Measurements from ENCODE around the gene SLC12A7. TPM values are rescaled to one million over a fixed set of nuclear protein-coding genes. Genes with fewer than 3 reads are reported as not detected.
"Not testable (repeated sequence)": the region's sequence is repeated elsewhere in the genome, so short reads cannot be mapped to it uniquely, and the experiment has no call there.

The SLC12A7 gene
- polyA plus RNA-seq, 4 donors = 32.7 to 47.0 (median 33.7) TPM

DNA sequence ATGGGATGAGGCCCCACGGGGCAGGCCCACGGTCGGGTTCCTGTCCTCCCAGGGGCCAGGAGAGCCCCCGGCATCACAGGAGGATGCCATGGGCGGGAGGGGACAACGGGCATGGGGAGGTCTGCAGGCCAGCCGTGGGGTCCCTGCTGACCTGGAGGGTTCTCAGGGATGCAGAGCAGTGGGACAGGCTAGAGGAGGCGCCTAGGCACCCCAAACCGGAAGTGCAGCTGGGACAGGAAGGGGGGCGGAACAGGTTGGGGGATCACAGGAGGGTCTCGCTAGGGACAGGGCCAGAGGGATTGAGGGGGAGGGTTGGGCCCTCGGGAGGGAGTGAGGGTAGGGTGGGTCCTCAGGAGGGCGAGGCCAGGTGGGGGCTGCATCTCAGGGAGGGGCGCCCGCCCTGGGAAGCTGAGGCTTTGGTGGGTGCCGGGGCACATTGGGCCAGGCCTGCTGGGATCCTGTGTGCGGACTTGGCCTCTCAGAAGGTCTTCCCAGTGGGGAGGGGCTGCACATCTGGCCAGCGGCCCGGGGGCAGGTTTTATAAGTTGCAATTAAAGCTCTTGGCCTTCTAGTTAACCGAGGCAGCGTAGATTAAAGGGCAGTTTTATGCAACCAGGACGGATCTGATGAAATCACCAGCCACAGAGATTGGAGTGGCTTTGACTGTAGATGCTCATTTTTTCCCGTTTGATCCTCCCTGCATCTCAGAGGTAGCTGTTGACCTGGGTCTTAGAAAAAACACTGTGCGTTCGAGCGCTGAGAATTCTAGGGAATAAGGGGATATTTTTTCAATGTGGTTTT is 83.2 kb downstream of the SLC12A7 start:
- DNase-seq (ENCODE audit: low read depth in 4 of 4, low spot score in 3 of 4) = no peak

GRCh38 chr5:1027631-1028441 is 84.0 kb downstream of the SLC12A7 start:
- DNase-seq (ENCODE audit: low read depth in 4 of 4, low spot score in 3 of 4) = no peak

DNA sequence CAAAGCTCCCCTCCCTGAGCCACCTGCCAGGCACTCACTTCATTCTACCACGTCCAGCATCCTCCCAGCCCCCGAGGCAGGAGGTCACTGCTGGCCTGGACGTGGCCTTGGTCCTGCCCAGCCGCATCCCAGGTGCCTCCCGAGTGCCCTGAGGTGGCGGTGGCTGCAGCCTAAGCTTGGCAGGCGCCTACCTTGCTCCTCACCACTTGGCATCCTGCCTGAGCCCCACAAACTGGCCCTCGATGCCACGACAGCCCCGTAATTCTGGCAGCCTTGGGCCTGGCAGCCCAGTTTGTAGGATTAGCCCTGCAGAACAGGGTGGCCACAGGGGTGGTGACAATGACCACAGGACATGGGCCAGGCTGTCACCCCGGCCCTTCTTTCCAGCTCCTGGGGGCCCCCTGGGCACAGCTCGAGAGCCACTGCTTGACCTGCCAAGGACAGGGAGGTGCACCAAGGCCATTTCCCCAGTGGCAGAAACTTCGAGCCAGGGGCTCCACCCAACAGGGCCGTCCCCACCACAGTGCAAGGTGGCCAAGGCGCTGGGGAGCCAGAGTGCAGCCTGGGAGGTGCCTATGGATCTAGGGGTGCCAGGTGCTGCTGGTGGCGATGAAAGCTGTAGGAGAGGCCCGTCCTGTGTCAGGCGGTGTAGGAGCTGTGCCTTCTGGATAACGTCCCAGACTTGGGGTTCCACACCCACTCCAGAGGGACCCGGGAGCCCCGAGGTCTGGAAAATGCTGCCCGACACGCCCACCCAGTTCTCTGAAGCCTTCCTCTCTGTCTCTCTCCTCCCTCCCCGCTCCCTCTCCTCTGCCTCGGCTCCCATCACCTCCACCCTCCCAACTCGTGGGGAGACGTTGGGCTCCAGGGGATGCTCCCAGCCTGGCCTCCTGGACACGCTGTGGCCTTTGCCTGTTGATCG is 84.9 kb downstream of the SLC12A7 start:
- DNase-seq (ENCODE audit: low read depth in 4 of 4, low spot score in 3 of 4) = no peak

DNA sequence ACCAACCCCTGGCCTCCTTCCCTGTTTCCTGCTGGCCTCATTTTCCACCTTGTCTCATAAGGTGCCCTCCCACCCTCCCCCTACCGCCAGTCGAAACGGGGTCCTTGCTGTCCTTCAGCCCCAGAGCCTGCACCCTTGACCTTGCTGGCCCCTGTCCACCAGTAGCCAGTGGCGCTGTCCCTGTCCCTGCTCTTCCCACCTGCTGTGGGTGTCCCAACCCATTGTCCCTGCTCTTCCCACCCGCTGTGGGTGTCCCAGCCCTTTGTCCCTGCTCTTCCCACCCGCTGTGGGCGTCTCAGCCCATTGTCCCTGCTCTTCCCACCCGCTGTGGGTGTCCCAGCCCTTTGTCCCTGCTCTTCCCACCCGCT is 89.9 kb downstream of the SLC12A7 start:
- DNase-seq (ENCODE audit: low read depth in 4 of 4, low spot score in 3 of 4) = not testable (repeated sequence)

GRCh38 chr5:1021136-1021968 is 90.5 kb downstream of the SLC12A7 start:
- DNase-seq (ENCODE audit: low read depth in 4 of 4, low spot score in 3 of 4) = peak in 3 of 4 donors; percentile 37 to 73 (median 49)

DNA sequence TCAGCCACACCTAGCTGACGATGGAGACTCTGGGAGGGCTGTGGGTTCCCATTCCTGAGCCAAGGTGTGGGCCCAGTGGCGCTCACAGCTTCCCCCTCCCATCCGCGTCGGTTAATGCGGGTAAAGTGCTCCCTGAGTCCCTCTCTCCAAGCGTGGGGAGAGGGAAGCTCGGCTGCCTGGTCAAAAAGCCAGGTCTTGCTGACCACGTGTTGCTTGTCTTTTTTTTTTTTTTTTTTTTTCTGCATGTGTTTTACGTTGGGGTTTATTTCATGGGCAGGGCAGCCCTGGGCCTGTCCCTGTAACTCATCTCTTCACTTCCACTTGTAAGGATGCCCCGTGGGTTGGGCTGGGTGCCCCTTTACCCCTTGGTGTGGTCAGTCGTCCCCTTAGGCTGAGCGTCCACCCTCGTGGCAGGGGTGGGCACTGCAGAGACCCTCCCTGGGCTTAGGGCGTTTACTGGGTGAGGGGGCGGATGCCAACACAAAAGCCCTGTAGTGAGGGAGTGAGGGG is 91.4 kb downstream of the SLC12A7 start:
- DNase-seq (ENCODE audit: low read depth in 4 of 4, low spot score in 3 of 4) = no peak

GRCh38 chr5:1019001-1019905 is 92.6 kb downstream of the SLC12A7 start:
- DNase-seq (ENCODE audit: low read depth in 4 of 4, low spot score in 3 of 4) = no peak

- DNase-seq (ENCODE audit: low read depth in 4 of 4, low spot score in 3 of 4) = no peak
These were observed 93.3 kb downstream of the SLC12A7 start for GRCh38 chr5:1018596-1018995.

DNA sequence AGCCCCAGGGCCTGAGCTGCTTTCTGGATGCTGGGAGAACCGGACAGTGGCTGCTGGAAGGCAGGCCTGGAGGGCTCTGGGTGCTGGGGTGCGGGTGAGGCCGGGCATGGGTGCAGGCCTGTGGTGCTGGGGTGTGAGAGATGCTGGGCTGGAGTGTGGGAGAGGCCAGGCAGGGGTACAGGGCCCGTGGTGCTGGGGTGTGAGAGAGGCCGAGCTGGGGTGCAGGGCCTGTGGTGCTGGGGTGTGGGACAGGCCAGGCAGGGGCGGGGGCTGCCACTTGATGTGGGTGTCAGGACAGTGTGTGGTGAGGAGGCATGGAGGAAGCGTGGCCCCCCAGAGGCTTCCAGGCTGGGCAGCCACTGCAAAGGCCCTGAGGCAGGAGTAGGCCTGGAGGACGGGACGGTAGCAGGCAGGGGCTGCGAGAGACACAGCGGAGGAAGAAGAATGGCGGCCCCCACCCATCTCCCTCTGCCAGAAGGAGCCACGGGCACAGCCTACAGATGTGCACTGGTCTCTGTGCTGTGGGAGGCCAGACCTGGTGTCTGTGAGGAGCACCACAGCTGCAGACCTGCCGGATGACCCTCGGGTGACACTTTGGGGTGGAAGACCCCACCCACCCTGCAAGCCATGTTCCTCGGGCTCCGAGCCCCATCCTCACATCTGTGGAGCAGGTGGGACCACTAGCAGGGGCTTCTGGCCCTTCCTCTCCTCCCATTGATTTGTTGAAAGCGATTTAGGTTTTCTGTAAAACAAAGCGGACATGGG is 94.0 kb downstream of the SLC12A7 start:
- no peak for DNase-seq (ENCODE audit: low read depth in 4 of 4, low spot score in 3 of 4)

DNA sequence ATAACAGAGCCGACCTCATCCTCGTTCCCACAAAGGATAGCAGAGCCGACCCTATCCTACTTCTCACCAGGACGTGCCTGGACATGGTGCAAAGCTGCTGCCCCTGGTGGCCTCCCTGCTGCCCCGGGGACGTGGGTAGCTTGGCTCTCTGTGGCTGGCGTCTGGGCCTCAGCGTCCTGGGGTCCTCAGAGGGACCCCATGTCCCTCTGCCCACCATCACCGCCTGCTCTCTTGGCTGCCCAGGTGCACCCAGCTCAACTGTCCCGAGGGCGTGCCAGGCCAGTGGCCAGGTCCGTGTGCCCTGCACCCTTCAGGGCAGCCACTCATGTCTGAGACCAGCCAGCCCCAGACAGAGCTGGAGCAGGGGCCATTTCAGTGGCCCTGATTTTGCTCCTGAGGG is 94.8 kb downstream of the SLC12A7 start:
- no peak for DNase-seq (ENCODE audit: low read depth in 4 of 4, low spot score in 3 of 4)

GRCh38 chr5:1016476-1016875 is 95.4 kb downstream of the SLC12A7 start:
- no peak for DNase-seq (ENCODE audit: low read depth in 4 of 4, low spot score in 3 of 4)

DNA sequence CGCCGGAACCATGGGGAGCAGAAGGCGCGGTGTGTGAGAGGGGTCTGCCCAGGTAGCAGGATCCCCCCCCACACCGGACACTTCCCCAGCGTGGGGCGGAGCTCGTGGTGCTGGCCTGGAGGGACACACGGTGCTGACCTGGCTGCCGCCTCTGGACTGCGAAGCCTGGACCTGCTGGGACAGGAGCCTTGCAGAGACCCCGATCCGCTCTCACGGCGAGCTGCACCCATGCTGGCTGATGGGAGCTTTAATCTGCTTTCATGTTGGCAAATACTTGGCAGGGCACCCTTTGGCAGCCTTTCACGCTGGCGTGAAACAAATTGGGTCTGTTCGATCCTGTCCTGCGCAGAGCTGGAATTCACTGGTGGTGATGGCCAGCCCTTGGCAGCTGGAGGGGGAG is 95.8 kb downstream of the SLC12A7 start:
- no peak for DNase-seq (ENCODE audit: low read depth in 4 of 4, low spot score in 3 of 4)

DNA sequence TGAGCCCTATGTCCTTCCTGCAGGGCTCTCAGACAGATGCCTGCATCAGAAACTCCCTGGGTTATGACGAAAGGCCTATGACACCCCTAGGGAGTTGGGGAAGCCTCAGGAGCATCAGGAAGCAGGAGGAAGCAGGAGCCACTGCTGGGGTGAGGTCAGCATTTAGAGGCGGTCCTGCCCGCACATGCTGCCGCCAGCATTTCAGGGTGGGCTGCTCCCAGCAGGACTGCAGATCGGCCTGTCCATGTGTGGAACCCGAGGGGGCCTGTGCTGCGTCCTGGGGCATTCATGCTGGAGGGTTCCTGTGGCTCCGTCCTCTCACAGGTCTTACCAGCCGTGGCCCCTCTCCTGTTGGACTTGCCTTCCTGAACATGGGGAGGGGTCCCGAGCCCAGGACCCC is 96.4 kb downstream of the SLC12A7 start:
- DNase-seq (ENCODE audit: low read depth in 4 of 4, low spot score in 3 of 4) = no peak

- DNase-seq (ENCODE audit: low read depth in 4 of 4, low spot score in 3 of 4) = no peak
These were observed 97.1 kb downstream of the SLC12A7 start for GRCh38 chr5:1014781-1015221.

- DNase-seq (ENCODE audit: low read depth in 4 of 4, low spot score in 3 of 4) = no peak
These were observed 97.5 kb downstream of the SLC12A7 start for GRCh38 chr5:1014346-1014745.

DNA sequence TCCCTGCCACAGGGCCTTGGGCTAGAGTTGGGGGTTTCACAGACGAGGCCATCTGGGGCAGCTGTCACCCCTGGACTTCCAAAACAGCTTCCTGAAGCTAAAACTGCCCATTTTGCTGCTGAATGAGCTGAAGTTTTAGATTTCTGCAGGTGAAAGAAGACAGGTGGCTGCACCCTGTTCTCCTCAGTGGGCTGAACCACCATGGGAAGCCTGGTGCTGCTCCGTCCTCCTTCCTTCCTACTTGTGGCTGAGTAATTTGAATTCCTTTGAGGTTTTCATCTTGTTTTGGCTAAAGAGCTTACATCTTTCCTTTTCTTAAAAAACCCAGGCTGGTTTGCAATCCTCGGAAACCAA is 97.9 kb downstream of the SLC12A7 start:
- no peak for DNase-seq (ENCODE audit: low read depth in 4 of 4, low spot score in 3 of 4)

DNA sequence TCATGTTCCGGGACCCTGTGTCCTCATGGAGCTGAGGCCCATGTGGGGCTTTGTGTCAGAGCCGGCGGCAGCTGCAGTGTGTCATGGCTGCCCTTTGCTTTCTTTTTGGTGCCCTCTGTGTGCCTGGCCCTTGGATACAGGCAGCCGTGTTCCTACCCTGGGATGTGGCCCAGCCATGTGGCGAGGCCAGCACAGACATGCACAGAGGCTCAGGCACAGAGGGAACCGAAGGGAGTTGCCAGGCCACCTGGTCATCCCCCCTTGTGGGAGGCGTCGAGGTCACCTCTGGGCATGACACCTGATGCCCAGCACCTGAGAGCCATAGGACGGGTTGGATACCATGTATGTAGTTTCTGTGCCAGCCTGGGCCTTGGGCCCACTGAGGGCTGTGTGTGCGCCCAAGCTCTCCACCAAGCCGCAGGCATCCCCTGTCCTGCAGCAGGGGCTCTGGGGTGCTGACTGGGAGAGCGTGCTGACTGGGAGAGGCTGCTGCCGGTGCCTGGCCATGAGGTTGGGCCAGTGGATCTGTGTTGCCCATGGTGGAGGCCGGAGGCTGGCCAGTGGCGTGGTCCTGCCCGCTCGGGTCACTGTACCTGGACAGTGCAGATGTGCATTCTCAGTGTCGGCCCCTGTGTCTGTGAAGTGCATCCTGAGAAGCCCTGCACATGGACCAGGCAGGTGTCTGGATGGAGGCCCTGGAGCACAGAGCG is 98.5 kb downstream of the SLC12A7 start:
- DNase-seq (ENCODE audit: low read depth in 4 of 4, low spot score in 3 of 4) = no peak

DNA sequence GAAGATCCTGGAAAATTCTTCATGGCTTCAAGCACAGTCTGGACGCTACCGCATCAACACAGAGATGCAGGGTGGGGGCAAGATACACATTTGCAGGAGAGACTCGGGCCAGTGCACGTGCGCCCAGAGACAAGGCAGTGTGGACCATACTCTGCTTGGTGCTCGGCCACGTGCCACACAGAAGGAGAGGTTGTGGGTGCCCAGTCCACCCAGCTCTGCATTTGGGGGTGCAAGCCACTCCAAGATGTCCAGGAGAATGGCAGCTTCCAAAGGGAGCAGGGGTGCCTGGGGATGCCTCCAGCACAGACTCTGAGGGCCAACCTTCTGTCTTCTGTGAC is 99.0 kb downstream of the SLC12A7 start:
- no peak for DNase-seq (ENCODE audit: low read depth in 4 of 4, low spot score in 3 of 4)
